Neuronal stem cell (in vitro differentiated cells): ENCODE data around the gene TAS1R3.
A peak's percentile ranks its signal among the peaks of the same experiment; 100 is the strongest.

Experiments used
- DNase-seq: peaks from one replicate; pipeline ENCODE4 v3.0.0-alpha.2; 2013; ENCODE audit warnings: low spot score
- H2AFZ ChIP-seq: one replicate; pipeline ENCODE4 v1.6.1; 2013; ENCODE audit warnings: mild to moderate bottlenecking, low read length, inconsistent platforms
- H2AK5ac ChIP-seq: 2 replicates; pipeline ENCODE4 v1.6.1; 2013; ENCODE audit warnings: low read depth, mild to moderate bottlenecking, inconsistent platforms, low read length, moderate library complexity, mixed read lengths
- H2BK120ac ChIP-seq: 2 replicates; pipeline ENCODE4 v1.6.1; 2013; ENCODE audit warnings: low read depth, mild to moderate bottlenecking, inconsistent platforms, low read length, moderate library complexity, mixed read lengths
- H2BK12ac ChIP-seq: one replicate; pipeline ENCODE4 v1.6.1; 2013; ENCODE audit warnings: low read length, inconsistent platforms
- H2BK15ac ChIP-seq: 2 replicates; pipeline ENCODE4 v1.6.1; 2013; ENCODE audit warnings: mild to moderate bottlenecking, low read length, inconsistent platforms, mixed read lengths
- H2BK5ac ChIP-seq: one replicate; pipeline ENCODE4 v1.6.1; 2013; ENCODE audit warnings: inconsistent platforms, mild to moderate bottlenecking, low read length, moderate library complexity
- H3K14ac ChIP-seq: one replicate; pipeline ENCODE4 v1.6.1; 2013; ENCODE audit warnings: low read length, inconsistent platforms
- H3K18ac ChIP-seq: 2 replicates; pipeline ENCODE4 v1.6.1; 2013; ENCODE audit warnings: low read length, inconsistent platforms
- H3K23ac ChIP-seq: 2 replicates; pipeline ENCODE4 v1.6.1; 2013; ENCODE audit warnings: low read depth, mild to moderate bottlenecking, mixed read lengths, low read length, inconsistent platforms; ENCODE audit not compliant: poor library complexity
- H3K27ac ChIP-seq: replicated peaks from 3 replicates; pipeline ENCODE4 v1.5.1; 2013; ENCODE audit warnings: low read length, inconsistent platforms
- H3K27me3 ChIP-seq, 3 experiments: 2 replicates each; pipeline ENCODE4 v1.6.1; 2013; ENCODE audit warnings: low read length in 3 of 3, mild to moderate bottlenecking in 2 of 3, inconsistent platforms in 1 of 3, low read depth in 1 of 3, mixed read lengths in 1 of 3, moderate library complexity in 1 of 3; ENCODE audit not compliant: control insufficient read depth in 3 of 3, insufficient read depth in 3 of 3
- H3K36me3 ChIP-seq, 2 donors: replicated peaks in 1 of 2; 2 replicates each; pipeline ENCODE4 v1.6.1; 2013; ENCODE audit warnings: low read length in 2 of 2; ENCODE audit not compliant: control insufficient read depth in 2 of 2, insufficient read depth in 2 of 2
- H3K4ac ChIP-seq: 2 replicates; pipeline ENCODE4 v1.6.1; 2013; ENCODE audit warnings: inconsistent platforms, mild to moderate bottlenecking, low read length, moderate library complexity
- H3K4me1 ChIP-seq, 2 donors: 1 replicate in 1 of 2; 2 replicates in 1 of 2; pipeline ENCODE4 v1.6.1; 2013; ENCODE audit warnings: low read length in 2 of 2, low read depth in 1 of 2; ENCODE audit not compliant: control insufficient read depth in 2 of 2, insufficient read depth in 1 of 2
- H3K4me2 ChIP-seq: one replicate; pipeline ENCODE4 v1.6.1; 2013; ENCODE audit warnings: mild to moderate bottlenecking, low read length, inconsistent platforms; ENCODE audit not compliant: insufficient read depth, poor library complexity, severe bottlenecking
- H3K4me3 ChIP-seq, 2 donors: 2 replicates each; pipeline ENCODE4 v1.5.1; 2013; ENCODE audit warnings: low read length in 2 of 2, mild to moderate bottlenecking in 2 of 2, inconsistent platforms in 1 of 2, moderate library complexity in 1 of 2
- H3K79me1 ChIP-seq: one replicate; pipeline ENCODE4 v1.6.1; 2013; ENCODE audit warnings: low read depth, mild to moderate bottlenecking, inconsistent platforms, low read length, moderate library complexity
- H3K9ac ChIP-seq: one replicate; pipeline ENCODE4 v1.6.1; 2013; ENCODE audit warnings: mild to moderate bottlenecking, low read depth, low read length, inconsistent platforms; ENCODE audit not compliant: poor library complexity
- H3K9me3 ChIP-seq, 2 donors: replicated peaks in 1 of 2; 2 replicates each; pipeline versions ENCODE3 to v1.6.1; 2013; ENCODE audit warnings: low read length in 2 of 2, mild to moderate bottlenecking in 2 of 2, inconsistent platforms in 1 of 2, low read depth in 1 of 2, mixed read lengths in 1 of 2, moderate library complexity in 1 of 2; ENCODE audit not compliant: control insufficient read depth in 2 of 2, insufficient read depth in 1 of 2
- H4K8ac ChIP-seq: one replicate; pipeline ENCODE4 v1.6.1; 2013; ENCODE audit warnings: low read depth, mild to moderate bottlenecking, inconsistent platforms, low read length, moderate library complexity
- H4K91ac ChIP-seq: one replicate; pipeline ENCODE4 v1.6.1; 2013; ENCODE audit warnings: low read length, low read depth, mild to moderate bottlenecking, inconsistent platforms; ENCODE audit not compliant: poor library complexity
- WGBS, 2 donors: extraction: QIAGEN DNeasy Blood & Tissue Kit; methylation state at CpG; one replicate each; pipeline ENCODE4 v1.1.7; 2013; ENCODE audit warnings: missing lambda C conversion rate in 2 of 2, mixed read lengths in 1 of 2; ENCODE audit not compliant: insufficient read length in 2 of 2, insufficient replicate concordance in 1 of 2; ENCODE audit errors: extremely low coverage in 2 of 2; 5-methylcytosine and 5-hydroxymethylcytosine counted together

The TAS1R3 gene

DNA sequence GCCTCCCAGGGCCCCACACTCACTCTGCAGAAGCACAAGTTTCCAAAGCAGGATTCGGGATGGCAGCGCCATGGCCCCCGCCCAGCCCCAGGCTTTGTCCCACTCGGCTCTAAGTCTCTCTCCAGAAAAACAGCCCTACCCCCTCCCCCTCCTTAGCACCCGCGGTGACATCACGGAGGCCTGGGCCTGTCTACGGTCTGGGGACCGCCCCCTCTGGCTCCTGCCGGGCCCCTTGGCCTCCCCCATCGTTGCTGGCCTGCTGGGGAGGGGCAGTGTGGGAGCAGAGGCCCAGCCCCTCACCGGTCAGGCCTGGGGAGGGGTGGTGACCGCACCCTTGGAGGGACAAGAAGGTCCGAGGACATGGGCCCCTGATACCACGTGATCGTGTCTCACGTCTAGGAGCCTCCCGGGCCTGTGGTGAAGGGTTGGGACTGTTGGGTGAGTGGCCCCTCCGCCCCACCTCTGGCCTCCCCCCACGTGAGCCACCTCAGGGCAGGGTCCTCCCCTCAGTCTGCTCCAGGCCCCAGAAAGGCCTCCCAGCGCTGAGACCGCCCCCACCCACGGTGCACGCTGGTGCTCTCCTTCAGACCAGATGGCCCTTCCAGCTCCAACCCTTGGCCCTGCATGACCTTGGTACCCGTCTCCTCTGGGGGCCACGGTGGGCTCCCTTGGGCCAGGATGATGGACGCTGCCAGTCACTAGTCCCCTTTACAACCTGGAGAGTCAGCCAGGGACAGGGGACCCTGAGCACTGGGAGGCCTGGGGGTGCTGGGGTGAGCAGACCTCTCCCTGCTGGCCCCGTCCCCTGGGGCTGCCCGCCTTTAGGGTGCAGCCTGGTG is 27.6 kb downstream of the TAS1R3 start, which contains the start of gene MXRA8:
Gene MXRA8, minus strand, starts transcription at position 123 of the 839 bp plus-strand sequence. Its CDS starts 51 bp downstream, at position 72.
- Histone ChIP-seq H3K4me2 (peak within 1 kb of the TSS; percentile 25), H3K23ac (peak within 1 kb of the TSS; percentile 96), H2BK120ac (peak within 1 kb of the TSS; percentile 99), H3K18ac (peak within 1 kb of the TSS; percentile 97), H3K4me3 (peak within 1 kb of the TSS; percentile 16 to 39), H4K8ac (peak within 1 kb of the TSS; percentile 72), H2AK5ac (peak within 1 kb of the TSS; percentile 94), H2BK15ac (peak within 1 kb of the TSS; percentile 97), H3K9me3 (no peaks in the 10 kb centered on the region), H3K4ac (peak within 1 kb of the TSS; percentile 94), H2BK12ac (peak within 1 kb of the TSS; percentile 99), H2AFZ (peak within 1 kb of the TSS; percentile 74), H2BK5ac (peak within 1 kb of the TSS; percentile 70), H3K4me1 (peaks cover 53 to 54% of the 10 kb centered on the region in 2 donors), H3K27me3 (peaks cover 0 to 18% (median 13%) of the 10 kb centered on the region in 3 experiments), H3K79me1 (peaks cover 3% of the 10 kb centered on the region), H3K14ac (peak within 1 kb of the TSS; percentile 14), H3K36me3 (no peaks in the 10 kb centered on the region), H3K9ac (peak within 1 kb of the TSS; percentile 50), H3K27ac (peak within 1 kb of the TSS; percentile 88), H4K91ac (peak within 1 kb of the TSS; percentile 79)
- WGBS, 2 donors = no CpG with 5 or more reads among the region's 29 CpGs
- no peak for DNase-seq

DNA sequence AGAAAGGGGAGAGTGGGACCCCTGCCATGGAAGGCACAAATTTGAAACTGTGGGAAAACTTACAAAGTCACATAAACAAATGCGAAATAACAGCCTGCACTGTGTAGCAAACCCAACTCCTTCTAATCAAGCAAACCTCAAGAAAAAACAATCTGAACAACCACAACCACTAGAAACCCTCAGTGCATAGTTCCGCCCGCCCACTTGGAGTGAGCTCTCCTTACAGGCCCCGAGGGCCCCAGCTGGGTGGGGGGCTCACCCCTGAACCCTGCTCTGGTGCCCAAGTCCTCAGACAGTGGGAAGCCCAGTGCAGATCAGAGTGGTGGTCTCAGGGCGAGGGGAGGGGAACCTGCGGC is 28.2 kb downstream of the TAS1R3 start:
- DNase-seq = no peak

DNA sequence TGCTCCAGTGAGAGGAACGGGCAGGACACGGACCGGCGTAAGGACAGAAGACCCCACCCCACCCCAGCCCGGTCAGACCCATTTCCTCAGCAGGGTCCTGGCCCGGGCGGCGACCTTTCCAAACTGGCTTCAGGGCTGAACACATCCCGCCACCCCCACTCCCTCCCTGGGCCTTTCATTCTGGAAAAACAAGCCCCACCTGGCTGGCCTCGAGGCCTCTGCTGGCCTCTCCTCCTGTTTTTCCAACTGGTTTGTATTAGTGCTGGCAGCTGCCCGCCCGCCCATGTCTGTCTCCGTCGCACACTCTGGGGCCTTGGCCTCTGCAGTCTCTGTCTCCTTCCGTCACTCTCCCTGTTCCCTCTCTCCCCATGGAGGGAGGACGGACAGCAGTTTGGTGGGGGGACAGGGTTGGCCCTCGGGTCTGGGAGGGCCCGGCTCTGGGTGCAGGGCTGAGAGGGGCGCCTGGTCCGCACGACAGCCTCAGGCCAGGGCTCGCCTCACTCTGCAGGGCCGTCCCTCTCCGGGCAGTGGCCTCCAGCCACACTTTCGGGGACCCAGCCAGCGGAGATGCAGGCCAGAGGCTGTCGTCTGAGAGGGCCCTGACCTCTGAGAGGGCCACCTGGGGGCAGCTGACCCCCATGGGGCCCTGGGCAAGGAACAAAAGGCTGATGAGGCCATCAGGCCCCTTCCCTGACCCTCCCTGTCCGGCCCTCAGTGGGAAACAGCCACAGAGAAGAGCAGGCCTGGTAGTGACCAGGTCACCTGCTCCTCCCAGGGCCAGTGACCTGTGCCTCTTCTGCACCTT is 28.8 kb downstream of the TAS1R3 start:
- H2BK120ac ChIP-seq = no peak overlapping the region
- peak overlapping the region; percentile 70 for H2BK5ac ChIP-seq
- peak overlapping the region; percentile 78 for H3K9ac ChIP-seq
- DNase-seq = no peak
- H2AFZ ChIP-seq = peak overlapping the region; percentile 74
- H3K14ac ChIP-seq = peak overlapping the region; percentile 48
- H4K8ac ChIP-seq = no peak overlapping the region
- H2BK15ac ChIP-seq = peak overlapping the region; percentile 70
- H3K79me1 ChIP-seq = peaks cover 3% of the 10 kb centered on the region
- peak overlapping the region; percentile 93 for H3K18ac ChIP-seq
- no peak overlapping the region for H4K91ac ChIP-seq
- peak overlapping the region; percentile 94 for H2AK5ac ChIP-seq
- peak overlapping the region; percentile 87 for H2BK12ac ChIP-seq
- H3K4ac ChIP-seq = no peak overlapping the region
- no peak overlapping the region for H3K23ac ChIP-seq
- H3K27me3 ChIP-seq = peaks cover 0 to 6% (median 4%) of the 10 kb centered on the region in 3 experiments
- H3K36me3 ChIP-seq = no peaks in the 10 kb centered on the region
- H3K9me3 ChIP-seq = no peaks in the 10 kb centered on the region
- H3K4me1 ChIP-seq = peaks cover 43 to 54% of the 10 kb centered on the region in 2 donors
- H3K27ac ChIP-seq = peak overlapping the region; percentile 88
- WGBS, 2 donors = no CpG with 5 or more reads among the region's 28 CpGs
- no peak overlapping the region for H3K4me2 ChIP-seq
- H3K4me3 ChIP-seq = peak overlapping the region in 1 of 2 donors; percentile 19

More for the DNA sequence above, 28.2 kb downstream of the TAS1R3 start:
- Histone ChIP-seq H3K36me3 (no peaks in the 10 kb centered on the region), H3K79me1 (peaks cover 3% of the 10 kb centered on the region), H4K91ac (no peak overlapping the region), H2AFZ (peak overlapping the region; percentile 74), H3K4me2 (no peak overlapping the region), H3K27ac (peak overlapping the region; percentile 88), H4K8ac (no peak overlapping the region), H2AK5ac (peak overlapping the region; percentile 94), H3K18ac (peak overlapping the region; percentile 97), H3K9ac (peak overlapping the region; percentile 50), H2BK12ac (peak overlapping the region; percentile 99), H3K4me1 (peaks cover 48 to 54% of the 10 kb centered on the region in 2 donors), H3K14ac (peak overlapping the region; percentile 14), H3K27me3 (peaks cover 0 to 12% (median 9%) of the 10 kb centered on the region in 3 experiments), H3K4ac (peak overlapping the region; percentile 94), H2BK5ac (peak overlapping the region; percentile 70), H3K9me3 (no peaks in the 10 kb centered on the region), H2BK15ac (peak overlapping the region; percentile 97), H3K4me3 (no peak overlapping the region), H3K23ac (no peak overlapping the region), H2BK120ac (peak overlapping the region; percentile 99)
- no CpG with 5 or more reads among the region's 6 CpGs for WGBS, 2 donors
